ENCODE data around the gene SLC2A3.
"Not testable (repeated sequence)": the region's sequence is repeated elsewhere in the genome, so short reads cannot be mapped to it uniquely, and the experiment has no call there.

Gene SLC2A3

DNA sequence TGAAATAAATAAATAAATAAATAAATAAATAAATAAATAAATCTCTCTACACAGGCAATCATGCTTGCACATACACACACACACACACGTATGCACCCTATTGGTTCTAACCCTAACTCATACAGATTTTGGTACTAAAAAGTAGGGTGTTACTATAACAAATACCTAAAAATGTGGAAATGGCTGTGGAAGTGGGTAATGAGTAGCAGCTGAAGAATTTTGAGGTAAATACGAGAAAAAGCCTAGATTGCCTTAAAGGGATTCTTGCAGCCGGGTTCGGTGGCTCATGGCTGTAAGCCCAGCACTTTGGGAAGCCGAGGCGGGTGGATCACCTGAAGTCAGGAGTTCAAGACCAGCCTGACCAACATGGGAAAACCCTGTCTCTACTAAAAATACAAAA, 15.7 kb upstream of the SLC2A3 start:
- DNase-seq (ENCODE audit: low spot score) (no peak), FAIRE-seq (no peak)

- FAIRE-seq; DNase-seq (ENCODE audit: low spot score): not testable (repeated sequence)
These were observed 14.4 kb upstream of the SLC2A3 start for GRCh38 chr12:7950230-7950943.

GRCh38 chr12:7948589-7949260, 12.7 kb upstream of the SLC2A3 start:
- no peak for DNase-seq (ENCODE audit: low spot score)
- no peak for FAIRE-seq

DNA sequence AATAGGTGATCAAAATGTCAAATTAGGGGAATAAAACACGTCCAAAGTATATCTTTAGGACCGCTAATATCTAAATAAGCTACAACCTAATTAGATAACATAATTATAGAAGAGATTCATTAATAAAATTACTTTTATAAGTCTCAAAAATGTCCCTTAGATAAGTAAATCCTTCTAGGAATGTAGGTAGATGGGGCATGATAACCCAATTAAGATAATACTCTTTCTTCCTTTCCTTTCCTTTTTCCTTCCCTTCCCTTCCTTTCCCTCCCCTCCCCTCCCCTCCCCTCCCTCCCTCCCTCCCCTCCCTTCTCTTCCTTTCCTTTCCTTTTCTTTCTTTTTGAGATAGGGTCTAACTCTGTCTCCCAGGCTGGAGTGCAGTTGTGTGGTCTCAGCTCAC, 11.0 kb upstream of the SLC2A3 start:
- DNase-seq (ENCODE audit: low spot score) = no peak
- FAIRE-seq = no peak

GRCh38 chr12:7944760-7945159, 8.8 kb upstream of the SLC2A3 start:
- not testable (repeated sequence) for DNase-seq (ENCODE audit: low spot score); FAIRE-seq

DNA sequence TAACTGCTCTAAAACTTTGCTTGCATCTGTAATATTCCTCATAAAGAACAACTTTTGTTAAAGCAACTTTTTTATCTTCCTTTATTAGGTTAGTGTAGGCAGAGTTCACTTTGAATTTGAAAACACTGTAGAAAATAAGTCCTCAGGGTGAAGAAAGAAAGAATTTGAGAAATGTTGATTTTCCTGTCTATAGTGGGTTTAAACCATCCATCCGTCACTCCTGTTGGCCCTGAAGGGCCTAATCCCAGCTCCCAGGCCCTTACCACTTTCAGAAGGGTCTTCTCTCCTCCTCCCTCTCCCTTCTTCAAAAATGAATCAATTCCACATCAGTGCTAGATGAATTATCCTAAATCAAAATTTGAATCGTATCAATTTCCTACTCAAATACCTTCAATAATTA, 4.9 kb upstream of the SLC2A3 start:
- FAIRE-seq (no peak), DNase-seq (ENCODE audit: low spot score) (no peak)

GRCh38 chr12:7937833-7938506, 2.0 kb upstream of the SLC2A3 start:
- DNase-seq (ENCODE audit: low spot score) (no peak), FAIRE-seq (no peak)

DNA sequence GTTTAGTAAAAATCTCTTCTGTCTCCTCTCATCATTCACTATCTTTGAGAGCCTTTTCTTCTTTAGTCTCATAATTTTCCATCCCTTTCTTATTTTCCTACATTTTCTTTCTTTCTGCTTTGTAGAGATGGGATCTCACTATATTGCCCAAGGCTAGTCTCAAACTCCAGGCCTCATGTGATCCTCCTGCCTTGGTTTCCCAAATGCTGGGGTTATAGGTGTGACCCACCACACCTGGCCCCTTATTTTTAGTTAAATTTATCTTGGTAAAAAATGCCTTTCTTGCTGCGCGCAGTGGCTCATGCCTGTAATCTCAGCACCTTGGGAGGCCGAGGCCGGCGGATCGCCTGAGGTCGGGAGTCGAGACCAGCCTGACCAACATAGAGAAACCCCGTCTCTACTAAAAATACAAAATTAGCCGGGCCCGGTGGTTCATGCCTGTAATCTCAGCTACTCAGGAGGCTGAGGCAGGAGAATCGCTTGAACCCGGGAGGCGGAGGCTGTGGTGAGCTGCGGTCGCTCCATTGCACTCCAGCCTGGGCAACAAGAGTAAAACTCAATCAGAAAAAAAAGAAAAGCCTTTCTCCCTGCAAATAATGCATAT, 996 bp downstream of the SLC2A3 start:
- FAIRE-seq (no peak), DNase-seq (ENCODE audit: low spot score) (no peak)

DNA sequence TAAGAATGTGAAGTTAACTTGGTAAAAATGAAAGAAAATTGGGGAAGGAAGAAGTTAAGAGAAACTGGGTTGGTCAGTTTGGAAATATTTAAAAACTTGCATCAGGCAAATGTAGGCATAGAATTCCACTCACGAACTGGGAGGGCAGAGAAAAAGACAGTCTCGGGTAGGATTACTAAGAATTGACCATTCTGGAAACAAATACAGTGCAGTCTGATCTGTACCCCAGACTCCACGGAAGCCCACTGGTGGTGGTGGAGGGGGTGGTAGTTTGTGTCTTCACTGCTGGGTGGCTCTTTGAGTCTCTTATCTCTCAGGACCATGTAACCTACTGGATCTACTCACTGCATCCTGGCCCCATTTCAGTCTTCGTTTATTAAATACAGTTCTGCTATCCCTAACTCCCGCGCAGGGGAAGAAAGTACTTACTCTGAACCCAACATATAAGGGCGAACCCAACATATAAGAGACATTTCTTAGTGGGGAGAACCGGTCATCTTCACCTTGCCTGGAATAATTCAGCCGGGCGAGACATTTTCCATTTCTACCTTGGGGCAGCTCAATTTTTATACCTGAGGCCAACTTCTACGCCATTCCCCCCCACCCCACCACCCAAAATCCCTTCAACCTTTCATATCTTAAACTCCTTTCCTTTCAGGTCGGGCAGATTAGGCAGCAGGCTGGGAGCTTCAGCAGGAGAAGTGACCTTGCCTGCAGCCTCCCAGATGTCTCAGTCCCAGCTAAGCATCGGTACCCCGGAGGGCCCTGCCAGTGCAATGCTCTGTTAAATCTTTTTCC, 1.7 kb downstream of the SLC2A3 start:
- FAIRE-seq (no peak), DNase-seq (ENCODE audit: low spot score) (no peak)

DNA sequence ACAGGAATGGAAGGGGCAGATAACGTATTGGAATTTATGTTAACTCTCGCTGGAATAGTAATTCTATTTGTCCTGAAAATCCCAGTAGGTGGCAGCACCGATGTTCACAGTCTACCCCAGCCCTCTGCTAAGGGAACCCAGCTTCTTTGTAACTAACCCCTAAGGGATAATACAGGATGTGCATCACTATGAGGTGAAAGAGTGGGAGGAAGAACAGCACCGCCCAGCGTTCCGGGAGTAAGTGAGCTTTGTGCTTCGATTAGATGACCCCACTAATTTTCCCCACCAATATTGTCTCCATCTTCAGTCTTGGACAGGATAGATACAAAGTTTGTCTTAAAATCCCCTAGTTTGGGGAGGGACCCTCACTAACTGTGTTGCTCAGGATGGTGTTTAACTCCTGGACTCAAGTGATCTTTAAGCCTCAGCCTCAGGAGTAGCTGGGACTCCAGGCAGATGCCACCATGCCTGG, 2.7 kb downstream of the SLC2A3 start:
- FAIRE-seq (peak; percentile 83), DNase-seq (ENCODE audit: low spot score) (peak; percentile 86)

DNA sequence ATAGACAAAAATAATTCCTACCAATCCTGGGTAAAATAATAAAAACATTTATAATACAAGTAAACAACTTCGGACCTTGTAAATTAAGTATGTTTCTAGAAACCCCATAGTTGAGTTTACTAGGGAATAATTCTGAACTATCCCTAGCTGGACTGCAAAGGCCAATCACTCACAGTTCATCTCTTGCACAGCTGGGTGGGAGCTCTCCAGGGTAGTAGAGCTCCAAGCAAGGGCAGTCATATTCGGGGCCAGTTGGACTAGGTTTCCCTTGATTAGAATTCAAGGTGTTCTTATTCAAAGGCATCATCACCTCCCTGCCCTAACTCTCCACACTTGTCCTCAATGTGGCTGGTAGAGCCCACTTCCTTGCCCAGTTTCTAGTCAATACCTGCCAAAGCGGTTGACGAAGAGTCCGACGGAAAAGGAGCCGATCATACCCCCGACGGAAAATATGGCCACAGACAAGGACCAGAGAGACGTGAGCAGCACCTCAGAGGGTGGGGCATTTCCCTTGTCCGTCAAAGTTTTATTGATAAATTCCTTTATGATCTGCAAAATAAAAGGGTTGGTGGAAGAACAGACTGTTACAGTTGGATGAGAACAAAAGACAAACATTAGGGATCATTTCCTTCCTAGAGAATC, 3.3 kb downstream of the SLC2A3 start:
- not testable (repeated sequence) for FAIRE-seq; DNase-seq (ENCODE audit: low spot score)

DNA sequence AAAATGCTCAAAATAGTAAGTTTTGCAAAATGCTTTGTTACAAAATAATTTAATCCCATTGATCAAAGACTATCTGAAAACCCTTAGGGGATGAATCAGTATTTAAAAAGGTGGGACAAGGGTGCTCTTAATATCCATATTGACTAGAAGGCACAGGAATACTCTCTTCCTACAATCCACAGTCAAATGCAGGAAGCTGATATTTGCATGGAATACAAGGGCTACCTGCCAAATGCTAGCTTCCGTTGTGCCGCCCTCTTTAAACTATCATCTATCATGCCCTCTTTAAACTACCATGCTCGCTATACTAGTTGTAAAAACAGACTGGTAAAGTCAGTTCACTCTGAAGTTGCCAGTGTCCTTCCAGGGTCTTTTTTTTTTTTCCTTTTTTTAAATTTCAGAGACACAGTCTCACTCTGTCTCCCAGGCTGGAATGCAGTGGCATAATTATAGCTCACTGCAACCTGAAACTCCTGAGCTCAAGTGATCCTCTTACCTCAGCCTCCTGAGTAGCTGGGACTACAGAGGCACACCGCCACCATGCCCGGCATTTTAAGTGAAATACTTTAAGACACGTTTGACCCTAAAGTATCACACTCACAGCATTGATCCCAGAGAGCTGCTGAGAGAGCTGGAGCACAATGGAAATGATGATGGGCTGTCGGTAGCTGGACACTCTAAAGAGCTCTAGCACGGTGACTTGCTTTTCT, 6.7 kb downstream of the SLC2A3 start:
- FAIRE-seq (no peak), DNase-seq (ENCODE audit: low spot score) (no peak)

GRCh38 chr12:7927470-7927869, 8.5 kb downstream of the SLC2A3 start:
- FAIRE-seq = no peak
- DNase-seq (ENCODE audit: low spot score) = no peak

DNA sequence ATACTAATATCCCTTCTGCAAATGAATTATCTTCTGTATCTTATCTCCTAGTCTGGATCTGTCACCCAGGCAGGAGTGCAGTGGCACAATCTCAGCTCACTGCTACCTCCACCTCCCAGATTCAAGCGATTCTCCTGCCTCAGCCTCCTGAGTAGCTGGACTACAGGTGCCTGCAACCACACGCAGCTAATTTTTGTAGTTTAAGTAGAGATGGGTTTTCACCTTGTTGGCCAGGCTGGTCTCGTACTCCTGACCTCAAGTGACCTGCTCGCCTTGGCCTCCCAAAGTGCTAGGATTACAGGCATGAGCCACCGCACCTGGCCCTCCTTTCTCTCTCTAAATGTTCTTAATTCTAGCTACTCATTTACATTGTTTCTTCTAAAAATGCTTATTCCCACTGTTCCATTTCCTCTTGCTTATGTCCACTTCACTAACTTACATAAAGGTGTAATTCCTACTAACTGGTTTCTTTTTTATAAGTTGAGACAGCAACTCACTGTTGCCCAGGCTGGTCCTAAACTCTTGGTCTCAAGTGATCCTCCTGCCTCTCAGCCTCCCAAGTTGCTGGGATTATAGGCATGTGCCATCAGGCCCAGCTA, 9.8 kb downstream of the SLC2A3 start:
- not testable (repeated sequence) for DNase-seq (ENCODE audit: low spot score); FAIRE-seq

GRCh38 chr12:7923241-7924236, 12.4 kb downstream of the SLC2A3 start:
- DNase-seq (ENCODE audit: low spot score) (no peak), FAIRE-seq (no peak)

DNA sequence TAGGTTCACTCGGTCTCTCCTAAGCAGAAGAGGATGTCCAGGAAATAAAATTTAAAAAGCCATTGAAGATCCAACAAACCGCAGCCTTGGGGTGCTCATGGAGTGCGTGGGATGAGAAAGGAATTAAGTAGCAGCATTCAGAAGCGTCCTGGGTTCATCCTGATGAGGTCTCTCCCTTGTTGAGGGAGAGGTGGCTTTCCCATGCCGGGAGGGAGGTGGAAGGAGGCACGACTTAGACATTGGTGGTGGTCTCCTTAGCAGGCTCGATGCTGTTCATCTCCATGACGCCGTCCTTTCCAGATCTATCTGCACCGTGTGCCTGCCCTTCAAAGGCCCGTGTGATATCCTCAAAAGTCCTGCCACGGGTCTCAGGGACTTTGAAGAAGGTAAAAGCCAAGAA, 14.8 kb downstream of the SLC2A3 start:
- not testable (repeated sequence) for DNase-seq (ENCODE audit: low spot score); FAIRE-seq

GRCh38 chr12:7918268-7918590, 17.8 kb downstream of the SLC2A3 start:
- DNase-seq (ENCODE audit: low spot score); FAIRE-seq: not testable (repeated sequence)
